GM20000 (cell line): ENCODE measurements around the gene PHACTR4.

ENCODE experiments used
- DNase-seq: peaks from one replicate; pipeline ENCODE4 v3.0.0; 2012; ENCODE audit warnings: low spot score
- TF ChIP-seq, protein P1 (sequence below): IDR thresholded peaks from 2 replicates; pipeline ENCODE4 v1.5.1; 2012; ENCODE audit warnings: mild to moderate bottlenecking, control low read depth; ENCODE audit errors: extremely low read depth, missing control alignments

PHACTR4 gene

DNA sequence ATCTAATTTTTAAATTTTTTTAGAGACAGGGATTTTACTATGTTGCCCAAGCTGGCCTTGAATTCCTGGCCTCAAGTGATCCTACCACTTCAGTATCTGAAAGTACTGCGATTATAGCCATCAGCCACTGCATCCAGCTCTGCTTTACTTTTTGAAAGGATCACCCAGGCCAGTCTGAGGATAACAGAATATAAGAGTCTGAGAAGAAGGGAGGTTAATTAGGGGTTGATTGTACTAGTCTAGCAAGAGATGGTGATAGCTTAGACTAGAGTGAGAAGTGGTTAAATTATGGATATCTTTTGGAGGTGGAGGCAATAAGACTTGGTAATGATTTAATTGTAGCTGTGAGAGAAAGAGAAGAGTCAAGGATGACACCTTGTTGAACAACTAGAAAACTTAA is 32.2 kb downstream of the PHACTR4 start:
- no peak for DNase-seq
- TF ChIP-seq, protein P1, sequence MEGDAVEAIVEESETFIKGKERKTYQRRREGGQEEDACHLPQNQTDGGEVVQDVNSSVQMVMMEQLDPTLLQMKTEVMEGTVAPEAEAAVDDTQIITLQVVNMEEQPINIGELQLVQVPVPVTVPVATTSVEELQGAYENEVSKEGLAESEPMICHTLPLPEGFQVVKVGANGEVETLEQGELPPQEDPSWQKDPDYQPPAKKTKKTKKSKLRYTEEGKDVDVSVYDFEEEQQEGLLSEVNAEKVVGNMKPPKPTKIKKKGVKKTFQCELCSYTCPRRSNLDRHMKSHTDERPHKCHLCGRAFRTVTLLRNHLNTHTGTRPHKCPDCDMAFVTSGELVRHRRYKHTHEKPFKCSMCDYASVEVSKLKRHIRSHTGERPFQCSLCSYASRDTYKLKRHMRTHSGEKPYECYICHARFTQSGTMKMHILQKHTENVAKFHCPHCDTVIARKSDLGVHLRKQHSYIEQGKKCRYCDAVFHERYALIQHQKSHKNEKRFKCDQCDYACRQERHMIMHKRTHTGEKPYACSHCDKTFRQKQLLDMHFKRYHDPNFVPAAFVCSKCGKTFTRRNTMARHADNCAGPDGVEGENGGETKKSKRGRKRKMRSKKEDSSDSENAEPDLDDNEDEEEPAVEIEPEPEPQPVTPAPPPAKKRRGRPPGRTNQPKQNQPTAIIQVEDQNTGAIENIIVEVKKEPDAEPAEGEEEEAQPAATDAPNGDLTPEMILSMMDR, result no peak

DNA sequence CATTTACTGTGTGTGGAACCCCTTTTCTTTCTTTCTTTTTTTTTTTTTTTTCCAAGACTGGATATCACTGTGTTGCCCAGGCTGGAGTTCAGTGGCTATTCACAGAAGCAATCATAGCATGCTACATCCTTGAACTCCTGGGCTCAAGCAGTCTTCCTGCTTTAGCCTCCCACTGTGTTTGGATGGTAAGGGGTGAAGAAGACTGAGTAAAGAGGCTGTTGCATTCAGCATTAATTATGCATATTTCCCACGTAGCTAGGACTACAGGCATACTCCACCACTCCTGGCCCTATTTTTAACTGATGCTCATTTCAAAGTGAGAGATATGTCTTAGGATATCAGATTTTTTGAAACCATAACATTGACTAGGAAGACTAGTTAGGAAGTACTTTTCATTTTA is 39.5 kb downstream of the PHACTR4 start:
- TF ChIP-seq, protein P1, result no peak
- no peak for DNase-seq

DNA sequence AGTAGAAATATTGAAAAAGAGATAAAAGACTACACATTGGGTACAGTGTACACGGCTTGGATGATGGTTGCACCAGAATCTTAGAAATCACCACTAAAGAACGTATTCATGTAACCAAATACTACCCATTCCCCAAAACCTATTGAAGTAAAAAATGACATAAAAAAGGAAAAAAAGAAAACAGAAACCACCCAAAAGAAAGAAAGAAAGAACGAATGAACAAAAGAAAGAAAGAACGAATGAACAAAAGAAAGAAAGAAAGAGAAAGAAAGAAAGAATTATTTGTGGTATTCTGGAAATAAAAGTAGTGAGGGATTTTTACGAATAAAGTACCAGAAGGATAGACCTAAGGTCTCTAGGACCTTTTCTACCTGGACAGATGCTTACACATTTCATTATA is 42.1 kb downstream of the PHACTR4 start:
- no peak for DNase-seq
- TF ChIP-seq, protein P1, result no peak

DNA sequence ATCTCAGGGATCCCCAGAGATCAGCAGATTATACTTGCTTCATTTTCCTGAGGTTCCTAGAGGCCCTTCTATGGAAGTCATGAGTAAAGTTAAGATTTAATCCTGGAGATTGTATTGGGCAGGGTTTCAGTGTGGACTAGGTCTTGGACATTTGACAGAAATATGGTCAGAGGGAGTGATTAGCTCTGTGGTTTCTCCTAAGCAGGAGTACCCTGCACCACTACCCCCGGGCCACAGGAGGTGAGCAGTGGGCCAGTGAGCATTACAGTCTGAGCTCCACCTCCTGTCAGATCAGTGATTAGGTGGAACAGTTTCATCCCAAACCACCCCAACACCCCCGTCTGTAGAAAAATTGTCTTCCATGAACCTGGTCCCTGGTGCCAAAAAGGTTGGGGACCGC is 43.2 kb downstream of the PHACTR4 start:
- DNase-seq, result no peak
- TF ChIP-seq, protein P1, result no peak

DNA sequence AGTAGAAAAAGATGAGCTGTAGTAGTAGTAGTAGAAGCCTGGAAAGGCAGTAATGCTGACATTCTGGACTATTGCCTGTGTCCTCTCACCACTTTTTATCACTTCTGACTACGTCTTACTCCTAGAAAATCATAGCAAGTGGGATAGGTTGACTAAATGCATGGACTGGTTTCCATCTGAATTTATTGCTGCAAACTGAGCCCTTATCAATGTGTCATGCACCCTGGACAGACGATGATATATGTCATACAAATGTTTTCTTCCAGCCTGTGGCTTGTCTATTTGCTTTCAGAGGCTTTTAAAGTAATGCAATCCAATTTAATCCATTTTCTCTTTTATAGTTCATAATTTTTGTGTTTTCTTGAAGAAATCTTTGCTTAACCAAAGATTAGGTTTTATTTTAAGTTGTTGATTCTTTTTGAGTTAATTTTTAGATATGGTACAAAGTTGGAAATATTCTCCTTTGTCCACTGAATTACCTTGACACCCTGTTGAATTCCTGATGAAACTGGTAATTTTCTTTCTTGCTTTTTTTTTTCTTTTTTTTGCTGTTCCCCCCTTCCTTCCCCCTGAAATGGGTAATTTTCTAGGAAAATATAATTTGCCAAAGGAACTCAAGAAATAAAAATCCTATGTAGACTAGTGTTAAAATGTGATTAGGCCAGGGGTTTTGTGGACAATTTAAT is 47.1 kb downstream of the PHACTR4 start:
- DNase-seq, result no peak
- TF ChIP-seq, protein P1, result no peak

DNA sequence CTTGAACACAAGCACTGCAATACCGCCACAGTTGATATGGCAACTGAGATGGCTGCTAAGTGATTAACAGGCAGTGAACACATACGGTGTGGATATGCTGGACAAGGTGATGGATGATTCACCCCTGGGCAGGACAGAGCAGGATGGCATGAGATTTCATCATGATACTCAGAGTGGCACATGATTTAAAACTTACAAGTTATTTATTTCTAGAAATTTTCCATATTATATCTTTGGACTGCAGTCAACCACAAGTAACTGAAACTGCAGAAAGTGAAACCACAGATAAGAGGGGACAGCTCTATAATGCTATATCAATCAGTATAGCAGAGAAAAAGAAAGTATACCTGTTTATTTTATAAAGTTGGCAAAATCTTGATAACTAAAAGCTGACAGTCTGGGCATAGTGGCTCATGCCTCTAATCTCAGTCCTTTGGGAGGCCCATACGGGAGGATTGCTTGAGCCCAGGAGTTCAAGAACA is 47.9 kb downstream of the PHACTR4 start:
- TF ChIP-seq, protein P1, result no peak
- no peak for DNase-seq

DNA sequence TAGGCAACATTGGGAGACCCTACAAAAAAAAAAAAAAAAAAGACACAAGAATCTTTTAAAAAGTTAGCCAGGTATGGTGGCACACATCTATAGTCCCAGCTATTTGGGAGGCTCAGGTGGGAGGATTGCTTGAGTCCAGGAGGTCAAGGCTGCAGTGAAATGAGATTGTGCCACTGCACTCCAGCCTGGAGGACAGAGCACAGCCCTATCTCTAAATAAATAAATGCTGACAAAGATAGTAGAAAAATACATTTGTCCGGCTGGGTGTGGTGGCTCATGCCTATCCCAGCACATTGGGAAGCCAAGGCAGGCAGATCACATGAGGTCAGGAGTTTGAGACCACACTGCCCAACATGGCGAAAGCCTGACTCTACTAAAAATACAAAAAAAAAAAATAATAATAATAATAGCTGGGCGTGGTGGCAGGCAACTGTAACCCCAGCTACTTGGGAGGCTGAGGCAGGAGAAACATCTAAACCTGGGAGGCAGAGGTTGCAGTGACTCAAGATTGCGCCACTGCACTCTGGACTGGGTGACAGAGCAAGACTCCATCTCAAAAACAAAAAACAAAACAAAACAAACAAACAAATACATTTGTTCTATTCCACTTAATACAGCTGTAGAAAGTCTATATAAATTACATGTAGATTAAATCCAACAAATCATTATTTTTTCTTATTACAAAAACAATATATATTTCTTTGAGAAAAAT is 48.5 kb downstream of the PHACTR4 start:
- DNase-seq, result no peak
- TF ChIP-seq, protein P1, result no peak
